ENCODE measurements around the gene ATXN7L2.

ATXN7L2 gene

DNA sequence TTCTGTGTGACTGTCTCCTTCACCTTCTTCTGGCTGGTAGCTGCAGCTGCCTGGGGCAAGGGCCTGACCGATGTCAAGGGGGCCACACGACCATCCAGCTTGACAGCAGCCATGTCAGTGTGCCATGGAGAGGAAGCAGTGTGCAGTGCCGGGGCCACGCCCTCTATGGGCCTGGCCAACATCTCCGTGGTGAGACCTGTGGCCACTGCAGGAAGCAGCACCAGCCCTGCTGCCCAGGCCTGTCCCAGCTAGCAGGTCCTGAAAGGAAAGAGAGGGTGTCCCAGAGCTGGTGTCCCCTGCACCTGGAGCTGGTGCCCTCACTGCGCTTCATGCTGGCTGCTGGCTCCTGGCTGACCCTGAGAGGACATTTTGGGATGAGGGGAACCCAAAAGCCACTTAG is 5.9 kb upstream of the ATXN7L2 start:
- DNase-seq, result no peak

DNA sequence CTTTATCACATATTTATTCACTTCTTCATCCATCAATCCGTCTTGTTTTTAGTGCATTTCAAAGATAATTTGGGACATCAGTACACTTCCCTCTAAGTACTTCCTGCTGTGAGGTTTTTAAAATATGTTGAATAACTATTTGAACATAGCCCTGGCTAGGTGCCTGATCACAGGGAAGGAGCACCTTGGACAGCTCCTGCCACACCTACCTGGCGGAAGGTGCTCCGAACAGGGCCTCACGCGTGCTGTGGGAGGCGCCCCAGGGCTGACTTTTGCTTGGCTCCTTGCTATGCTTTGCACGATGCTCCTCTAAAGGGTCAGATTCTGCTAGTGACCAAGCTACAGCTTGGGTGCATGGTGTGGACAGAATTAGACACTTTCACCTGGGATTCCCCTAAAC is 4.9 kb upstream of the ATXN7L2 start:
- no peak for DNase-seq

DNA sequence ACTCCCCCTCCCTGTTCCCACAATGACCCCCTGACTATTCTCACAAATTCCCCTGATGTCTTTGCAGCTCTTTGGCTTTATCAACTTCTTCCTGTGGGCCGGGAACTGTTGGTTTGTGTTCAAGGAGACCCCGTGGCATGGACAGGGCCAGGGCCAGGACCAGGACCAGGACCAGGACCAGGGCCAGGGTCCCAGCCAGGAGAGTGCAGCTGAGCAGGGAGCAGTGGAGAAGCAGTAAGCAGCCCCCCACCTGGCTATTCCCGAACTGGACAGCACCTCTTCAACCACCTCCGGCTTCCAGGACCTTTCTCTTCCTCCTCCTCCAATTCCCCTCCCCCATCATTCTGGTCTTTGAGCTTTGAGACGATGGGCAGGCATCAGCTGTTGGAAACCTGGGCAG is 4.4 kb upstream of the ATXN7L2 start:
- no peak for DNase-seq

DNA sequence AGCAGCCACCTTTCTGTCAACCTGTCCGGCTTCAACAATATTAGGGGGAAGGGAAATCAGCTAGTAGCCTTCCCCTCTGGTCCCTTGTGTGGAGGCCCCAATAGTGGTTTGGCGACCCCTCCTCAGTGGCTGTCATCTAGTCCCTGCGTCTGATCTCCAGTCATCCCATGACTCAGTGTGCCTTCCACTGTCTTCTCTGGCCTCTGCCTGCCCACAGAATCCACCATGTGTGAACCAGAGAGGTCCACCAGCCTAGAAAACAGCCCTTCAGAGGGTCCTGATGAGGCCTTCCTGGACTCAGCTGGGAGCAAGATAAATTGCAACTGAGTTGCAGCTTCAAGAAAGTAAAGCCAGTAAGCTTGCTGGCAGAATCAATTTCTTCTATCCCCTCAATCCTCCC is 3.8 kb upstream of the ATXN7L2 start:
- DNase-seq, result no peak

DNA sequence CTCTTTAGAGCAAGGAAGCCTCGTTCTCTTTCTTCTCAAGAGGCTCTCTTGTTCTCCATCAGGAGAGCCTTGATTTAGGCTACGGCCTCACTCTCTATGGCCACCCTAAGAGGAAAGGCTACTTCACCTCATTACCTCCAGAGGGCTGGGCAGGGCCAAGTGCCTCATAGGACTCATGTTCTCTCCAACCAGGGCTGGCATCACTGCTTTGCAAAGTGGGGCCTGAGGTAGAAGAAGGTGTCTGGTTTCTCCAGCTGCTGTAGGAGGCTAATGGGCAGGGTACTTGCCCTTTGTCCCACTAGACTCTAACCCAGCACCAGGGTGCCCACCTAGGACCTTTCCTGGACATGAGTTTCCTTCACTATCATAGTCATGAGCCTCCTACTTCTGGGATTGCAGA is 2.1 kb upstream of the ATXN7L2 start:
- DNase-seq, result no peak

DNA sequence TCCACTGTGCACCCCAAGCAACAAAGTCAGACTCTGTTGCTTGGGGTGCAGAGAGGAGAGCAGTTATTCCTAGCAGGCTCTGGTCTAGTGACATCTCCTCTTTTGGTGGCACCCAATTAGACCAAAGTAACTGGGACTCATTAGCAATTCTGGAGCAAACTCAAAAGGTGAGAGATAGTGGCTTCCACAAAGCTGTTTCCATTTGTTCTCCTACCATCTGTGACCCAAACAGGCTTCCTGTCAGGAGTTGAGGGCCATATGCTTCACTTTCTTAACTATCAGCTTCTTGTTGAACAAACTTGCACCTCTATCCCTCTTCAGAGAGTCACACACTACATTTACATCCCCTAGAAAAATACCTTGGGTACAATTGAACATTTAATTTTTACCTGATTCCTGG is 1.5 kb upstream of the ATXN7L2 start:
- DNase-seq, result no peak

DNA sequence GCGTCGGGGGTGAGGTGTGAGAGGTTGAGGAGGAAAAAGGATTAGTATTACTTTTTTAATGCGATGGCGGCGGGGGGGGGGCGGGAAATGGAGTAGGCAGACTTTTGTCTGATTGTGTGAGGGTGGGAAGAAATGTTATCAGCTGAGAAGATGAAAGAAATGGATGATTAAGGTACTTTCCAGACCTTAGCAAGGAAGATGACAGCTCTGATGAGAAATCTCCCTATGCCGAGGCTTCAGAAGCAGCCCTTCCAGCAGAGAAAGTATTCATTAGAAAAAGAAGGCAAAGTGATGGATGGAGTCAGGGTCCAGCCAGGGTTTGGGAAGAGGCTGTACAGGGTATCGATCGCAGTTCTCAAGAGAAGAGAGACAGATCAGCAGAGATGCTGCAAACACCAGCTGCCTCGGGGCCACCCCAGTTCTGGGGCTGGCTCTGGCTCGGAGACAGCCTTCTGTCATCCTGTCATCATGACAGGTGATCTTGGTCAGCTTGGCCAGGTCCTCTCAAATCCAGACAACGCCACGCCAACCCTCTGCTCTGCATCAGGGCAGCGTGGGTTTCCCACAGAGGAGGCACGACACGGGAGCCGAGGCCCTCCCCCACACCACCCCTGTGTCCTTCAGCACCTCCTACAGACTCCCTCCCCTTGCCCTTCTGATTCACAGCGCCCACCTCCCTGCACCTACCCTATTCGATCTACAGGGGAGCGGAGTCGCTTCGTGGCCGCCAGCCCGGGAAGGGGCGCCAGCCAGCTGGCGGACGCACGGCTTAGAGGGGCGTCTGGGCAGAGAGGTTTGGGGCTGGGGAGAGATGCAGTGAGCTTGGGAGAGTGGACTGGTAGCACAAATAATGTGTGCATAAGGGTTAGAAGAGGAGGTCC is 674 bp upstream of the ATXN7L2 start:
- no peak for DNase-seq

DNA sequence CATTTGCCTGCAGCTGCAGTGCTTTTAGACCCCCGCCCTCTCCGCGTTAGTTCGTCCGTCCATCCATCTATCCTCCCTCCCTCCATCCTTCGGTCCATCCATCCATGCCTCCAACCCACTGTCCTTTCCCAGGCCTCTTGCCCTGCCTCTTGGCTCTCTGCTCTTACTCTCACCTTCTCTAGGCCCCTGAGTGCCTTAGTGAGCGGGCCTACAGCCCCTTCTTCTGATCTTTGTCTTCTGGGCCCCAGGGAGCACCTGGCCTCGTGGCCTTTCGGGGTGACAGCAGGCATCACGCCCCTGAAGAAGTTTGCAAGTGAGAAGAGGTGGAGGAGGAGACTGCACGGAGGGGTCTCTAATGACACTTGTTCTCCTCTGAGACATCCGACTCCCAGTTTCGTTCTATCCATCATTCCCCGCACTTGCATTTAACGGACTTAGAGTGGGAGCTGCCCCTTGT is 842 bp downstream of the ATXN7L2 start:
- no peak for DNase-seq

DNA sequence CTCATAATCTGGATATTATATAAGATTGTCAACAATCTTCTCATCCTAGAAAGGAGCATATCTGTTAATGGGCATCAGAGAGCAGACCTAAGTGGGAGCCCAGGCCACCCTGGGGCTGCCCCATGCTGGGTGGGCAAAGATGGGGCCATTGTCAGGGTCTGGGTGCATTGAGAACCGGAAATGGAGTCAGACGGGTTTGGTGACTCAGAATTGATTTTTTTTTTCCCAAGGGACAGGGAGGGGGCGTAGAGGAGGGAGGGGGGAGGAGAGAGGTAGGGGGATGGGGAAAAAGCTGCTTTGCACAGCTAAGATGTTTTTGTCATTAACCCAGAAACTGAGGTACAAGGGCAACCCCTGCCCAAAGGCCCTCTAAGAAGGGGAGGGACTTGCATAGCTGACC is 1.3 kb downstream of the ATXN7L2 start:
- DNase-seq, result no peak

DNA sequence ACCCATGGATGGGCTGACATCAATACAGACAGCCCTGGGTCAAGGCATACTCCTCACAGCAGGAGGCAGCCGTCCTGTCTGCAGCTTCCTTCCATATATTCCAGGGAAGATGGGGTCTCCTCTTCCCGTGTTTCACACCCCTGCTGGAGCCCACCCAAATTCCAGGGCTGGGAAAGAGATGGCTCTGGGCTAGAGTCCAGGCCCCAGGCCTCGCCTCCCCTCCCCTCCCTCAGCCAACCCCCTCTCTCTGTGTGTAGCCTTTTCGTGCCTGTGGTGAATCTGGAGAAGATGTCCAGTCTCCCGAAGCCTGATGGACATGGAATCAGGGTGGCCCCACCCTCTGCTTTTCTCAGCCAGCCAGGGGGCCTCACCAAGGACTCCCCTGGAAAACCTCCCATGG is 3.6 kb downstream of the ATXN7L2 start:
- DNase-seq, result no peak

DNA sequence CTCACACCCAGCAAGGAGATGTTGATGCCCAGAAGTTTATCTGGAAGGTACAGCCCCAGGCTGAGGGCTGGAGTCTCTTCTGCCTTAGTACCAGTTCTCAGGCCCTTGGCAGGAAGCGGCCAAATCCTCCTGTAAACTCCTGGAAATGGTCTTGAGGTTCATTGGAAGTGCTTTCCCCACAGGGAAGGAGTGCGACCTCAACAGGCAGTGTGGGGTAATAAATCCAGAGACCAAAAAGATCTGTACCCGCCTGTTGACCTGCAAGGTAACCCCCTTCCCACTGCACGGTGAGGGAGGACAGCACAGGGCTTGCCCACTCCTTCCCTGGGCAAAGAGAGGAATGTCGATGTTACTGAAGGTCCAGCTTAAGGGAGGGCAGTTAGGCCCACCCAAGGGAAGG is 4.5 kb downstream of the ATXN7L2 start:
- DNase-seq, result no peak

DNA sequence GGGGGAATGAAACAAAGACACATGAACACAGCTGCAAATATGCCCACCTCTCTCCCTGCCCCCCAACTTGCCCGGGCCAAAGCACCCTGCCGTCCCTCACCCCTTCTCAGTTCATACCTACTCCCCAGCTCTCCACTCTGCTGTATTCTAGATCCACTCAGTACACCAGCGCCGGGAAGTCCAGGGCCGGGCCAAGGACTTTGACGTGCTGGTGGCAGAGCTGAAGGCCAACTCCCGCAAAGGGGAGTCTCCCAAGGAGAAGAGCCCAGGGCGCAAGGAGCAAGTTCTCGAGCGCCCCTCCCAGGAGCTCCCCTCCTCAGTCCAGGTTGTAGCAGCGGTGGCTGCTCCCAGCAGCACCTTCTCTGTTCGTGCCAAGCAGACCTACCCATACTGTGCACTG is 5.0 kb downstream of the ATXN7L2 start:
- no peak for DNase-seq

DNA sequence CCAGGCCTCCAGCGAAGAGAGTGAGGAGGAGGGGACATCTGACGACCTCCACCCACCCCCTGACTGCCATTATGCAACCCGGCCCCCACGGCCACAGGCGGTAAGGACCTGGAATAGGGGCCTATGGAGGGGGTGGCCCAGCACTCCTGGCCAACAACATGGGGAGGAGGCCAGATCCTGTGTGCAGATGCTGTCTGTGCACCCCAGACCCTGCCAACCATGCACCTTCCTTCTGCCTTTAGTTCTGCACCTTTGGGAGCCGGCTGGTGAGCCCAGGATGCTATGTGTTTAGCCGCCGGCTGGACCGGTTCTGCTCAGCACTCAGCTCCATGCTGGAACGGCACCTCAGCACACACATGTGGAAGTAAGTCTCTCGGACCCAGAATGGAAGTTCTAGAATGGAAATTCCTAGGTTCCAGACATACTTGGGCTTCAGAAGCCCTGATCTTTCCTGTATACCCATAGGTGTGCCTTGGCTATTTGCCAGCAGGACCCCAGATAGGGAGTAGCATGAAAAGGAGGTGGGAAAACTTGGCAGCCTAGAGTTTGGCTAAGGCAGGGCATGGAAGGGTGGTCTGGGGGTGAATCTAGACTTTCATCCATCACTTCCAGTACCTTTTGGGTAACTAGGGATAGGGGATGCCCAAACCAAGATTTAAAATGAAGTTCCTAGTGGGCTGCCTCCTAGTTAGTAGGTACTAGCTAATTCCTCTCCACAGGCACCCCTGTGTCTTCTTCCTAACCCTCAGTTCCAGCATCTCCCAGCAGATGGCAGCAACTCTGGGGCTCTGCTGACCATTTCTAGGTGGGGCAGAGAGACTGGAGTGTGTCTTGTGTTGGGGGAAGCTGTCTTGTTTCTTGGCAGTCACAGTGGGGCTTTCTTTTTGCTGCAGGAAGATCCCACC is 6.6 kb downstream of the ATXN7L2 start:
- DNase-seq, result no peak

DNA sequence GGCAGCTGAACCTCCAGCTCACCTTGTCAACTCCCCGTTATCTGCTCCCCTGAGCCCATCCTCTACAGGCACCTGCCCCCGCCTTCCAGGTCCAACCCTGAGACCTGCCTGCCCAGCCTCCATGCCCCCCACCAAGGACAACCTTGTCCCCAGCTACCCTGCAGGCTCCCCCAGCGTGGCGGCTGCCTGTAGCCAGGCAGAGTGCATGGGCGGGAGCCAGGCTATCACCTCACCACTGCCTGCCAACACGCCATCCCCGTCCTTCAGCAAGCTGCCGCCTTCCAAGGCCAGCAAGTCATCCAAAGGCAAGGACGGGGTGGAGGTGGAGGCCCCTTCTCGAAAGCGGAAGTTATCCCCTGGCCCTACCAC is 7.2 kb downstream of the ATXN7L2 start:
- DNase-seq, result no peak

DNA sequence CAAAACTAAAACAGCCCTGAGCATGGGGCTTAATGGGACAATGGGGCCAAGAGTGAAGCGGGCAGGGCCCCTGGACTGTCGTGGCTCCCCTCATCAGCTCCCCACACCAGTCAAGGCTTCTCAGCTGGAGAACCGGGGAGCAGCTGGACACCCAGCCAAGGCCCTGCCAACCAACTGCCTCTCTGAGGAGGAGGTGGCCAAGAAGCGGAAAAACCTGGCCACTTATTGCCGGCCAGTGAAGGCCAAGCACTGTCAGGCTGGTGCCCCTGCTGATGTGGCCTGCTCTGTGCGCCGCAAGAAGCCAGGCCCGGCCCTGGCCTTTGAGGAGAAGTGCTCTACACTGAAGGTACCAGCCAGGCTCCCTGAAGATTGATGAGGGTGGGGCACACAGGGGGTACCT is 7.7 kb downstream of the ATXN7L2 start:
- DNase-seq, result no peak

DNA sequence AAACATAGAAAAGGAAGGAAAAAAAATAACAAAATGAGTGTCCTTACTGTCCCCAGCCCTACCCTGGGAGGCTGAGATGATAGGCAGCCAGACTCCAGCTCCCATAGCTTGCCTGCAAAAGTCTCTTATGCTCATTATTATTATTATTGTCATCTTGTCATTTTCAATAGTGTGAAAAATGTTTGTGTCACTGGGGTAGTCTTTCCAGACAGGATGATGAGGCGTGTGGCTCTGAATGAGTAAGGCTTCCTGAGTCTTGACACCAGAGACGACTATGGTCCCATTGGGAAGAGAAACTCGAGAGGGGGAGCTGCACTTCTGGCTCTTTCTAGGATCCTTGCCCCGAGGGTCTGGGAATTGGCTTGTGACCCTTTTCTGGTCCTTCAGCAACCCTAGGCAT is 9.1 kb downstream of the ATXN7L2 start:
- no peak for DNase-seq

DNA sequence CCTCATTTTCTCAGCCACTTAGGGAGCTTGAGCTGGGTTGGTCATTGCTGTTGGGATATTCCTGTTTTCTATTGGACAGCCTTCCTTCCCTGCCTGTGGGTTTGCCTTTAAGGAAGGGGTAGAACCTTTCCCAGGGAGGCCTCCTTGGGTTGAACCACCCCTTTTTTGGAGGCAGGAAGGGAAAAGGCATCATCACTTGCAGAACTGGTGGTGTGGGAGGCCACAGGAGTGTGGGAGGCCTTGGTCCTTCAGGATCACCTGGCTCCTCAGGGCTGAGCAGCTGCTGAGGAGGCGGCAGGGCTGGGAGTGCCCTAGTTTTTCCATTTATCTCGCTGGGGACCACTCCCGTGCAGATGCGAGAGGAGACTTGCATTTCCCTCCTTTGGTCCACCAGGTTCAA is 9.5 kb downstream of the ATXN7L2 start:
- no peak for DNase-seq

DNA sequence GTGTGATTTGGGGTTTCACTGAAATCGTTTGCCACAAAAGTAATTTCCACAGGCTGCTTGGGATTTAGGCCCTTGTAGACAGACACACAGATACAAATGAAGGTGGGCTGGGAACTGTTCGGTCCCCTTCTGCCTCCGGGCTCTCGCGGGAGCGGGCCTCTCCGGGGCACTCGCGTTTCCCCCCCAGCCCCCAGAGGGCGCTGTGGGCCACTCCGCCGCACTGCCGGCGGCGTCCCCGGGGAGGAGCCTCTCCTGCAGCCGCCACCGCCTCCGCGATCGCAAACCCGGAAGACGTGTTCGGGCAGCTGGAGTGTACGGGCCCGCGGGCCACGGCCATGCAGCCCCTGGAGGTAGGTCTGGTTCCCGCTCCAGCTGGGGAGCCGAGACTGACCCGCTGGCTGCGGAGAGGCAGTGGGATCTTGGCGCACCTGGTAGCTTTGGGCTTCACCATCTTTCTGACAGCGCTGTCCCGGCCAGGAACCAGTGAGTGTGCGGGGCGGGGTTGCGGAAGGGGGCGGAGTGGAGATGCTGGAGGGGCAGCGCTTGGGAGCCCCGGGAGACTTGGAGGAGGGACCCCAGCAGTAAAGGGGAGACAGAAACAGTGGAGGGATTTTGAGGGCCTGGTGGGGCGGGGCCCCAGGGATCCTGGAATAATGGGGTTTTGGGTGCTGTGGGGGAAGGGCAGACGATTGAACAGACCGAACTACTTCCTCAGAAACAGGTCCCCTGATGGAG is 10.3 kb downstream of the ATXN7L2 start, which contains the start of gene CYB561D1:
Gene CYB561D1 (plus strand): TSS at position 290 of the 735 bp plus-strand sequence. CDS start 46 bp downstream, at position 336.
- DNase-seq, result no peak

DNA sequence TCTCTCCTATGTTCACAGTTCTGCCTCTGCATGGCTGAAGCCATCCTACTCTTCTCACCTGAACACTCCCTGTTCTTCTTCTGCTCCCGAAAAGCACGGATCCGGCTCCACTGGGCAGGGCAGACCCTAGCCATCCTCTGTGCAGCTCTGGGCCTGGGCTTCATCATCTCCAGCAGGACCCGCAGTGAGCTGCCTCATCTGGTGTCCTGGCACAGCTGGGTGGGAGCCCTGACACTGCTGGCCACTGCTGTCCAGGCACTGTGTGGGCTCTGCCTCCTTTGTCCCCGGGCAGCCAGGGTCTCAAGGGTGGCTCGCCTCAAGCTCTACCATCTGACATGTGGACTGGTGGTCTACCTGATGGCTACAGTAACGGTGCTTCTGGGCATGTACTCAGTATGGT is 12.0 kb downstream of the ATXN7L2 start:
- no peak for DNase-seq

DNA sequence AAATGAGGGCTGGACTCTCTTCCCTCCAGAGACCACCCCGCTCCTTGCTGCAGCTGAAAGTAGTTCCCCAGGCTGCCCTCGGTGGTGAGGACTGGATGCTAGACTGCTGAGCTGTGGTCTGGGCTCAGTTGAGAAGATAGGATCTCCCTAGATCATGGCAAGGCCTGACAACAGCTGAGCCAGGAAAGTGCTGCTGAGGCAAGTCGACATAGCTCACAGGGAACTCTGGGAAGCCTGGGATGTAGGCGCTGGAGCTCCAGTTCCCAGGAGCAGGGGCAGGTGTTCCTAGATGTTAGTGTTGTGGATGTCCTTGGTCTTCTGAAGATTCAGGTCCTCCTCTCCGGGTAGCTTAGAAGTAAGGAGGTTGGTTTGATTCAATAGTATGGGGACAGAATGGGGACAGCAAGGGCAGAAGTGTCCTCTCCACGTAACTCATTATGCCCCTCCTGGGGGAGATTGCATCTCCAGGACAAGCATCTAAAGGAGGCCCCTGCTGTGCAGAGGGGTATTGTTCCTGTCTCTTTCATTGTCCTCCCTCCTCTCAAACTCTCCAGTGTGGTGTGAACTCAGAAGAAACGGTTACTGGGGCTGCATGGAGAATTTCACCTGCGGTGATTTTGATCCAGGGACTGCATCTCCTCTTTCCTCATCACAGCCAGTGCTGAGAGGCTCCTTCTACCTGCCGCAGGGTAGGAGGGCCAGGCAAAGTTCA is 13.9 kb downstream of the ATXN7L2 start:
- DNase-seq, result no peak

DNA sequence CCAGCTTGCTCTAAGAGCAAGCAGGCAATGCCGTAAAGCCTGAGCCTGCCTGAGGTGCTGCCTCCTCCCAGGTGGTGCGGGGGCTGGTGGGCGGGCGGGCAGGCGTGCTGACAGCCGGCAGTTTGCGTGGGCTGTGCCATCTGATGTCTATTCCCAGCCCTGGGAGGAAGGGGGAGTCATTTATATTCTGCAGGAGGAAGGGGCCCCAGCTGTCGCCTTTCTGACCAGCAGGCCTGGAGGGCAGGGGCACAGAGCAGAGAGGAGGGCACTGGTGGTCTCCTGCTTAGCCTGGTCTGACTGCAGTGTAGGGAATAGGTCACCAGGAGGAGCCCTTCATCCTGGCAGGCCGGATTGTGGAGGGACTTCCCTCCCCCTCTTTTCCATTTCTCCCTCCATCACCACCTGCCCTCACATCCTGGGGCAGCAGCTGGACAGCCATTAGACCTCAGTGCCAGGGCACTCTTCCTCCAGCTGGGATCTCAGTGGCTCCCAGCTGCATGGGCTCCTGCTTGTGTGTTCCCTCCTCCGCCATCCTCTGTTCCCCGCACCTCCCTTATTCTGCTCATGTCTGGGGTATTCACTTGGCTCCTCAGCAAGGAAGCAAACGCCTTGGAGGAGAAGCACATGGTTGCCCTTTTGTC is 14.6 kb downstream of the ATXN7L2 start:
- DNase-seq, result no peak

DNA sequence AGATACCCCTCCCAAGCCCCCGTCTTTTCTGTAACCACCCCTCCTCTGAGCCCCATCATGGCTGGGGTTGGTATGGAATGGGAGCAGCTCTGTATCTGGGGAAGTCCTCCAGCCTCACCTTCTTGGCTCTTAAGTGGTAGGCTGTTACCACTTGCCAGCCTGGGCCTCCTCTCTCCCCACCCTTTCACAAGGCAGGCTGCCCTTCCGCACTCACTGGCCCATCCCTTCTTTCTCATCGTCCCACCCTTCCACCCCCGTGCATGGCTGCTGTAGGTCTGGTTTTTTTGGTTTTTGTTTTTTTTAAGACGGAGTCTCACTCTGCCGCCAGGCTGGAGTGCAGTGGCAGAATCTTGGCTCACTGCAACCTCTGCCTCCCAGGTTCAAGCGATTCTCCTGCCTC is 15.4 kb downstream of the ATXN7L2 start:
- DNase-seq, result no peak
